ENCODE results near the gene ABLIM3.

ABLIM3 gene

GRCh38 chr5:149141224-149141956, at the start of gene ABLIM3:
ABLIM3 (plus strand) TSS chr5:149141493; CDS start chr5:149142096, 603 bp downstream.
- peak within 1 kb of the TSS; percentile 41 for H3K4me3 ChIP-seq (ENCODE audit: low read depth, low read length)
- DNase-seq (ENCODE audit: low read depth), result no peak

GRCh38 chr5:149093625-149094024, 47.7 kb upstream of the ABLIM3 start:
- DNase-seq (ENCODE audit: low read depth), result no peak
- no peak overlapping the region for H3K4me3 ChIP-seq (ENCODE audit: low read depth, low read length)
- TF ChIP-seq CTCF (IDR thresholded peaks at IDR 0.05; ENCODE audit: low read depth, low read length, missing control alignments), result no peak

More at GRCh38 chr5:149141224-149141956, at the start of gene ABLIM3:
- peak; percentile 86 for TF ChIP-seq CTCF (IDR thresholded peaks at IDR 0.05; ENCODE audit: low read depth, low read length, missing control alignments)

DNA sequence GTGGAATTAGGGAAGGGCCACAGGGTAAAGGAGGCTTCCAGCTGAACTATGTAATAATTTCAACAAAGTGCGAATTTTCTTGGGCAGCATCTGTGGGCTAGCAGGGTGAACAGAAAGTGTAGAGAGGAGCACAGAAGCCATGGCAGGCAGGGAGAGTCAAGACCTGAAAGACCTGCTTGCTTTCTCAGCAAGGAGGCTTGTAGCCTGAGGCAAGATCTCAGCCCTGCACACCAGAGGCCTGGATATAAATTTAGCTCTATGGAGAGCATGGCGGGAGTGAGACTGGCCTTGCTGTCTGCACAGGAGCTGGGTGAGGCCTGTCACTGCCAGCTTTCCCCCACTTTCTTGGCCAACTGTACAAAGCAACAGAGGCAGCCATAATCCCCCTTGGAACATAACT, 46.3 kb upstream of the ABLIM3 start:
- no peak overlapping the region for H3K4me3 ChIP-seq (ENCODE audit: low read depth, low read length)
- no peak for TF ChIP-seq CTCF (IDR thresholded peaks at IDR 0.05; ENCODE audit: low read depth, low read length, missing control alignments)
- DNase-seq (ENCODE audit: low read depth), result no peak

GRCh38 chr5:149099920-149100319, 41.4 kb upstream of the ABLIM3 start:
- no peak for DNase-seq (ENCODE audit: low read depth)
- TF ChIP-seq CTCF (IDR thresholded peaks at IDR 0.05; ENCODE audit: low read depth, low read length, missing control alignments), result no peak
- H3K4me3 ChIP-seq (ENCODE audit: low read depth, low read length), result no peak overlapping the region

DNA sequence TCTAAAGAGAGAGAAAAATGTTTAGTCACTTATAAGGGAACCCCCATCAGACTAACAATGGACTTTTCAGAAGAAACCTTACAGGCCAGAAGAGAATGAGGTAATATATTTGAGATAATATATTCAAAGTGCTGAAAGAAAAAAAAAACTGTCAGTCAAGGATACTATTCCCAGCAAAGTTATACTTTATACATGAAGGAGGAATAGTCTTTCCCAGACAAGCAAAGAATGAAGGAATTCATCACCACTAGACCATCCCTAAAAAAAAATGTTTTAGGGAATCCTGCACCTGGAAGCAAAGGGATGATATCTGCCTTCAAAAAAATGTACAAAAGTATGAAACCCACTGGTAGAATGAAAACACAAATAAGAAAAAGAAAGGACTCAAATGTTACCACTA, 41.0 kb upstream of the ABLIM3 start:
- TF ChIP-seq CTCF (IDR thresholded peaks at IDR 0.05; ENCODE audit: low read depth, low read length, missing control alignments), result no peak
- DNase-seq (ENCODE audit: low read depth), result no peak
- no peak overlapping the region for H3K4me3 ChIP-seq (ENCODE audit: low read depth, low read length)

DNA sequence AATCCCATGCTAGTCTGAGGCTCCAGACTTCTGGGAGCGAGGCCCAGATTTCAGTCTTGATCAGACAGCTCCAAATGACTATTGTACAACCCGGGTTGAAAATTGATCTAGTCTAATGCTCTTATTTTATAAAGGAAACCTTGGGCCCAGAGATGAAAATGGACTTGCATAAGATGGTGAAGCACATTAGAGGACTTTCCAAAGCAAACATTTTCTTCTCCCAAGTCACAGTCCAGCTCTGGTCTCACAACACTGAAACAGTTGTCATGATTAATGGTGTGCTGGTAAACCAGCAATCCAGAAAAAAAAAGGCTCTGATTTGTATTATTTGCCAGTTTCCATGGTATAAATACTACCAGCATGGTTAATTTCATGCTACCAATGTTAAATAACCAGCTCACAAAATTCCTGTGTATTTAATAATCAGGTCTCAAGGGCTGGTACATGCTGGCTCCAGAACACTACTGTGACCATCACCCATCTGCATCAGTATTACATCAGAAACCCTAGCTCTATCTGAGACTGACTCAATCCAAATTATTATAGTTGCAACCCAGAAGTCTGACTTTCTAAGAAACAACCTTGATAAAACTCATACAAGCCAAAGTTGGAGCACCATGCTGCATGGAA, 32.5 kb upstream of the ABLIM3 start:
- DNase-seq (ENCODE audit: low read depth), result no peak
- H3K4me3 ChIP-seq (ENCODE audit: low read depth, low read length), result no peak overlapping the region
- no peak for TF ChIP-seq CTCF (IDR thresholded peaks at IDR 0.05; ENCODE audit: low read depth, low read length, missing control alignments)
